ENCODE data around the gene EFS.

The EFS gene

GRCh38 chr14:23362200-23362599, 2.8 kb downstream of the EFS start:
- no peak for TF ChIP-seq CTCF (IDR thresholded peaks at IDR 0.05; ENCODE audit: low read depth, low read length)
- peak in 1 of 2 donors; percentile 10 for DNase-seq (ENCODE audit: low read depth in 2 of 2)
- H3K4me3 ChIP-seq (replicated peaks in 1 of 2; ENCODE audit: low read depth in 2 of 2, low read length in 2 of 2): no peak overlapping the region

GRCh38 chr14:23361763-23362162, 3.2 kb downstream of the EFS start:
- TF ChIP-seq CTCF (IDR thresholded peaks at IDR 0.05; ENCODE audit: low read depth, low read length): no peak
- no peak for DNase-seq (ENCODE audit: low read depth in 2 of 2)
- H3K4me3 ChIP-seq (replicated peaks in 1 of 2; ENCODE audit: low read depth in 2 of 2, low read length in 2 of 2): no peak overlapping the region

- no peak for TF ChIP-seq CTCF (IDR thresholded peaks at IDR 0.05; ENCODE audit: low read depth, low read length)
- H3K4me3 ChIP-seq (replicated peaks in 1 of 2; ENCODE audit: low read depth in 2 of 2, low read length in 2 of 2): no peak overlapping the region
- DNase-seq (ENCODE audit: low read depth in 2 of 2): peak; percentile 36 to 64
Measured at GRCh38 chr14:23361320-23361719, 3.7 kb downstream of the EFS start.

- no peak for TF ChIP-seq CTCF (IDR thresholded peaks at IDR 0.05; ENCODE audit: low read depth, low read length)
- no peak for DNase-seq (ENCODE audit: low read depth in 2 of 2)
- H3K4me3 ChIP-seq (replicated peaks in 1 of 2; ENCODE audit: low read depth in 2 of 2, low read length in 2 of 2): no peak overlapping the region
Measured at GRCh38 chr14:23360496-23360895, 4.5 kb downstream of the EFS start.

- no peak overlapping the region for H3K4me3 ChIP-seq (replicated peaks in 1 of 2; ENCODE audit: low read depth in 2 of 2, low read length in 2 of 2)
- no peak for TF ChIP-seq CTCF (IDR thresholded peaks at IDR 0.05; ENCODE audit: low read depth, low read length)
- DNase-seq (ENCODE audit: low read depth in 2 of 2): no peak
Measured at GRCh38 chr14:23359722-23360447, 5.1 kb downstream of the EFS start.

GRCh38 chr14:23359167-23359626, 5.8 kb downstream of the EFS start:
- no peak for DNase-seq (ENCODE audit: low read depth in 2 of 2)
- H3K4me3 ChIP-seq (replicated peaks in 1 of 2; ENCODE audit: low read depth in 2 of 2, low read length in 2 of 2): no peak overlapping the region
- TF ChIP-seq CTCF (IDR thresholded peaks at IDR 0.05; ENCODE audit: low read depth, low read length): no peak

Measured in cardiac fibroblast (primary cell).